Stomach smooth muscle (tissue), 2 donors: ENCODE results near the gene PAK6.

Experiments
- H3K27ac ChIP-seq: one replicate; pipeline ENCODE4 v1.7.0; 2013; ENCODE audit warnings: mild to moderate bottlenecking, low read length, inconsistent platforms
- H3K27me3 ChIP-seq, 2 donors: one replicate each; pipeline ENCODE4 v1.7.0; 2013; ENCODE audit warnings: low read length in 2 of 2; ENCODE audit not compliant: insufficient read depth in 2 of 2, control insufficient read depth in 1 of 2
- H3K36me3 ChIP-seq, 2 donors: one replicate each; pipeline ENCODE4 v1.7.0; 2013; ENCODE audit warnings: low read length in 2 of 2; ENCODE audit not compliant: control insufficient read depth in 2 of 2, insufficient read depth in 2 of 2
- H3K4me1 ChIP-seq: one replicate; pipeline ENCODE4 v1.7.0; 2013; ENCODE audit warnings: low read length; ENCODE audit not compliant: control insufficient read depth, insufficient read depth
- H3K4me3 ChIP-seq, 2 donors: one replicate each; pipeline ENCODE4 v1.7.0; 2013; ENCODE audit warnings: low read length in 2 of 2
- H3K9ac ChIP-seq, 2 donors: one replicate each; pipeline ENCODE4 v1.7.0; 2013; ENCODE audit warnings: low read length in 2 of 2, mild to moderate bottlenecking in 1 of 2
- H3K9me3 ChIP-seq, 2 donors: one replicate each; pipeline ENCODE4 v1.7.0; 2013; ENCODE audit warnings: low read length in 2 of 2; ENCODE audit not compliant: control insufficient read depth in 2 of 2
- donor health status: healthy.
- donor health status: Pancreatic carcinoma.

PAK6 gene

DNA sequence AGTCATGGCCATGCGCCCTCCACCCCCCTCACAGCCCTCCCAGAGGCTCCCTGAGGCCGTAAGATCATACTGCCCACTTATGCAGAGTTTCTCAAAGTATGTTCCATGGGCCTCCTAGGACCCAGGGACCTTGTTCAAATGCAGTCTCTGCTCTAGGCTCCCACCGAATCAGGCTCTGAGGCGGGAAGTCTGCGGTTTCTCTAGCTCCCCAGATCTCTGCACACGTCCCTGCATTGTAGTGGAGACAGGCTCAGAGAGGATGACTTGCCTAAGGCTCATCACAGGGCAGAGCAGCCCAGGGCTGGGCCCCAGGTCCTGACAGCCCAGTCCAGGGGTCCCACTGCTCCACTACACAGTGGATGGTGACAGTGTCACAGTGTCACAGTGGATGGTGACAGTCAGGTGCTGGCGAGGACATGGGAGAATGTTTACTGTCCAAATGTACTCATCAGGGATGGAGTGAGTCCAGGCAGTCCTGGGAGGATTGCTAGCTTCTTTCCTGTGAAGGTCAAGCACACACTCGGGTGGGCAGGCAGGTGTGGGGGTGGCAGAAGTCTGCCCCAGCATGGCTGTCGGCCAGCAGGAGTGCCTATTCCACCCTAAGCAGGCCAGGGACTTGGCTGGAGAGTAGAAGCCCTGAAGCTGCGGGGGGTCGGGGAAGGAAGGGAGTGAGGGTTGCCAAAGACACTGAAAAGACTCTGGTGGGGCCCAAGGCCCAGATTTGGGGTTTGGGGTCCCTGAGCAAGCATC, 31.6 kb downstream of the PAK6 start:
- Histone ChIP-seq H3K4me1 (peaks cover 7% of the 10 kb centered on the region), H3K27ac (no peak overlapping the region), H3K27me3 (no peaks in the 10 kb centered on the region), H3K9ac (no peak overlapping the region), H3K36me3 (no peaks in the 10 kb centered on the region), H3K4me3 (no peak overlapping the region), H3K9me3 (no peaks in the 10 kb centered on the region)

DNA sequence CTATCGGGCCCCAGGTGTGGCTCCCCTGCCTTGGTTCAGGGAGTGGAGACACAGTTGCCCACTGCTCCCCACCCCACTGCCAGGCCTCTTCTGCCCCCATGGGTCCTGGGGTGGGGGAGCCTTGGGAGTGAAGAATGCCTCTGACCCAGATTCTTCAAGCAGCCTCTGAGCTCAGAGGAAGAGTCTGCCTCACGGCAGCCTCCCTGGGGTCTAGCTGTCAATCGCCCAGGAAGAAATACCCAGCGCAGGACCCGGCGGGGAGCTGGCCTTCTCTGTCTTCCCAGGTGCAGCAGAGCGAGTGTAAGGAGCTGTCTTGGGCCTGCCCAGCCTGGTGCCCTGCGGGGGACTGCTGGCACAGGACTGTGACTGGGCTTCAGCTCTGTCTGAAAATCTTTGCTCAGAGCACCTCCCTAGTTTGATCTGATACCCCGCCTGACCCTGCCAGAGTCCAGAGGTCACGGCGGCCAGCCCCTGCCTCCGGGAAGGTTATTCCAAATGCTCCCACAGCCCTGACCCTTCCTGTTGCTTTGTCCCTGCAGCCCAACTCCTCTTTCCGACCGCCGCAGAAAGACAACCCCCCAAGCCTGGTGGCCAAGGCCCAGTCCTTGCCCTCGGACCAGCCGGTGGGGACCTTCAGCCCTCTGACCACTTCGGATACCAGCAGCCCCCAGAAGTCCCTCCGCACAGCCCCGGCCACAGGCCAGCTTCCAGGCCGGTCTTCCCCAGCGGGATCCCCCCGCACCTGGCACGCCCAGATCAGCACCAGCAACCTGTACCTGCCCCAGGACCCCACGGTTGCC, 33.0 kb downstream of the PAK6 start:
- Histone ChIP-seq H3K4me1 (peaks cover 5% of the 10 kb centered on the region), H3K27ac (no peak overlapping the region), H3K27me3 (no peaks in the 10 kb centered on the region), H3K9me3 (no peaks in the 10 kb centered on the region), H3K9ac (no peak overlapping the region), H3K4me3 (no peak overlapping the region), H3K36me3 (no peaks in the 10 kb centered on the region)

GRCh38 chr15:40272485-40273056, 33.7 kb downstream of the PAK6 start:
- peaks cover 3% of the 10 kb centered on the region for H3K4me1 ChIP-seq
- H3K27ac ChIP-seq = no peak overlapping the region
- H3K36me3 ChIP-seq = no peaks in the 10 kb centered on the region

DNA sequence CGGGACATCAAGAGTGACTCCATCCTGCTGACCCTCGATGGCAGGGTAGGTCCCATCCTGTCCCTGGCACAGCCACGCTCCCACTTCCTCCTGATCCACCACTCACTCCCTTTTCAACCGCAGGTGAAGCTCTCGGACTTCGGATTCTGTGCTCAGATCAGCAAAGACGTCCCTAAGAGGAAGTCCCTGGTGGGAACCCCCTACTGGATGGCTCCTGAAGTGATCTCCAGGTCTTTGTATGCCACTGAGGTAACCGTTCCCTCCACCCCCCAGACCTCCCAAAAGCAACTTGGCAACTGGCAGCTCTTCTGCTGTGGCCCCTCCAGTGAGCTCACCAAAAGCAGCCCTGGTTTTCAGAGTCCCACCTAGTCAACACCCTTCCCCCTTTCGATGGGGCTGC, 34.6 kb downstream of the PAK6 start:
- Histone ChIP-seq H3K27me3 (peaks cover 0 to 4% of the 10 kb centered on the region in 2 donors), H3K36me3 (no peaks in the 10 kb centered on the region), H3K4me1 (peaks cover 5% of the 10 kb centered on the region), H3K27ac (no peak overlapping the region), H3K9ac (no peak overlapping the region), H3K4me3 (no peak overlapping the region), H3K9me3 (no peaks in the 10 kb centered on the region)

More at GRCh38 chr15:40272485-40273056, 33.7 kb downstream of the PAK6 start:
- Histone ChIP-seq H3K27me3 (no peaks in the 10 kb centered on the region), H3K9me3 (no peaks in the 10 kb centered on the region), H3K9ac (no peak overlapping the region), H3K4me3 (no peak overlapping the region)

GRCh38 chr15:40274350-40275274, 35.7 kb downstream of the PAK6 start:
- H3K36me3 ChIP-seq = no peaks in the 10 kb centered on the region
- no peaks in the 10 kb centered on the region for H3K9me3 ChIP-seq
- H3K4me3 ChIP-seq = no peak overlapping the region
- H3K27me3 ChIP-seq = peaks cover 2 to 11% of the 10 kb centered on the region in 2 donors
- H3K4me1 ChIP-seq = peaks cover 7% of the 10 kb centered on the region
- H3K27ac ChIP-seq = no peak overlapping the region
- H3K9ac ChIP-seq = peak overlapping the region in 1 of 2 donors; percentile 5

DNA sequence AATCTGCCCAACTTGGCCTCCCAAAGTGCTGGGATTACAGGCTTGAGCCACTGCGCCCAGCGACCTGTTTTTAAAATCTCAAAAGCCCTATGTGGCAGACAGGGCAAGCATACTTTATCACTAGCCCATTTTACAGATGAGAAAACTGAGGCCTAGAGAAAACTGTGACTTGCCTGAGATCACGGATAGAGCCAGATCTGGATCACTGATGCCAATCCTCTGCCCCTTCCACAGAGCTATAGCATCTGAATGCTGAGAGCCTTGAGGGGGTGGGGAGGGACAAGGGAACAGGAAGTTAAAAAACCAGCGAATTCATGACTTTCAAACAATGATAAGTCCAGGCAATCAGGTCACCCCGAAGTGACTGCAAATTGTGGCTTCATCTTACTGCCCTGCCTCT, 36.7 kb downstream of the PAK6 start:
- no peaks in the 10 kb centered on the region for H3K36me3 ChIP-seq
- no peak overlapping the region for H3K4me3 ChIP-seq
- no peak overlapping the region for H3K27ac ChIP-seq
- H3K27me3 ChIP-seq = peaks cover 3 to 20% of the 10 kb centered on the region in 2 donors
- H3K9ac ChIP-seq = no peak overlapping the region
- peaks cover 8% of the 10 kb centered on the region for H3K4me1 ChIP-seq
- H3K9me3 ChIP-seq = no peaks in the 10 kb centered on the region

DNA sequence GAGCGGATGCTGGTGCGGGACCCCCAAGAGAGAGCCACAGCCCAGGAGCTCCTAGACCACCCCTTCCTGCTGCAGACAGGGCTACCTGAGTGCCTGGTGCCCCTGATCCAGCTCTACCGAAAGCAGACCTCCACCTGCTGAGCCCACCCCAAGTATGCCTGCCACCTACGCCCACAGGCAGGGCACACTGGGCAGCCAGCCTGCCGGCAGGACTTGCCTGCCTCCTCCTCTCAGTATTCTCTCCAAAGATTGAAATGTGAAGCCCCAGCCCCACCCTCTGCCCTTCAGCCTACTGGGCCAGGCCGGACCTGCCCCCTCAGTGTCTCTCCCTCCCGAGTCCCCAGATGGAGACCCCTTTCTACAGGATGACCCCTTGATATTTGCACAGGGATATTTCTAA, 37.1 kb downstream of the PAK6 start:
- Histone ChIP-seq H3K27me3 (peaks cover 7 to 24% of the 10 kb centered on the region in 2 donors), H3K4me1 (peaks cover 8% of the 10 kb centered on the region), H3K9me3 (no peaks in the 10 kb centered on the region), H3K36me3 (no peaks in the 10 kb centered on the region), H3K4me3 (no peak overlapping the region), H3K9ac (no peak overlapping the region), H3K27ac (no peak overlapping the region)

GRCh38 chr15:40276927-40277326, 38.1 kb downstream of the PAK6 start:
- H3K27me3 ChIP-seq = peaks cover 12 to 34% of the 10 kb centered on the region in 2 donors
- no peaks in the 10 kb centered on the region for H3K36me3 ChIP-seq
- peaks cover 15% of the 10 kb centered on the region for H3K4me1 ChIP-seq
- H3K4me3 ChIP-seq = no peak overlapping the region
- H3K9me3 ChIP-seq = no peaks in the 10 kb centered on the region
- no peak overlapping the region for H3K27ac ChIP-seq
- H3K9ac ChIP-seq = no peak overlapping the region

DNA sequence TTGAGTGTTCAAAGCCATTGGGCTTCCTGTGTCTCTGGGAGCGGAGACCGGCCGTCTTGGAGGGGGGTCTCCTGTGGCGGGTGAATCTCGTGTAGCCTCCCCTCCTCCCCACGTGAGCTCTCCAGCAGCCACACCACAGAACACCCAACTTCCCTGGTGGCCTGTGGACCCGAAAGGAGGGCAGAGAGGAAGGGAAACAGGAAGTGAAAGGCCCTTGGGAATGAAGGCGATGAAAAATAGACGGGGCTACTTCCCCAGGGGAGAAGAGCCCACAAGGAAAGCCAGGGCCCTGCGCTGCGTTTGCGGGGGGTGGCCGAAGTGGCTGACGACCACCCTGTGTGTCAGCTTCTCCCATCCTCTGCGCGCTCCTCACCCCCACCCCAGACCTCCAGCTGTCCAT, 38.6 kb downstream of the PAK6 start:
- no peak overlapping the region for H3K4me3 ChIP-seq

GRCh38 chr15:40278026-40278425, 39.2 kb downstream of the PAK6 start:
- Histone ChIP-seq H3K36me3 (no peaks in the 10 kb centered on the region), H3K4me1 (peaks cover 26% of the 10 kb centered on the region), H3K27ac (no peak overlapping the region), H3K9me3 (no peaks in the 10 kb centered on the region), H3K27me3 (peaks cover 12 to 41% of the 10 kb centered on the region in 2 donors), H3K9ac (no peak overlapping the region), H3K4me3 (no peak overlapping the region)

More for the DNA sequence above, 38.6 kb downstream of the PAK6 start:
- peaks cover 12 to 40% of the 10 kb centered on the region in 2 donors for H3K27me3 ChIP-seq
- no peaks in the 10 kb centered on the region for H3K36me3 ChIP-seq
- H3K9me3 ChIP-seq = no peaks in the 10 kb centered on the region
- no peak overlapping the region for H3K9ac ChIP-seq
- H3K27ac ChIP-seq = no peak overlapping the region
- peaks cover 20% of the 10 kb centered on the region for H3K4me1 ChIP-seq
